Measurements from ENCODE around the gene HERPUD1. TPM values are rescaled to one million over a fixed set of nuclear protein-coding genes. Genes with fewer than 3 reads are reported as not detected.

HERPUD1 gene
- total and polyA plus RNA-seq, 9 of the 15 experiments (the other 6 are each of a cell fraction or from before 2014, with no cell fraction given) = 14.2 to 60.7 (median 37.4) TPM

GRCh38 chr16:56964243-56965148 is 32.6 kb downstream of the HERPUD1 start (continued):
- TF ChIP-seq, protein P1, sequence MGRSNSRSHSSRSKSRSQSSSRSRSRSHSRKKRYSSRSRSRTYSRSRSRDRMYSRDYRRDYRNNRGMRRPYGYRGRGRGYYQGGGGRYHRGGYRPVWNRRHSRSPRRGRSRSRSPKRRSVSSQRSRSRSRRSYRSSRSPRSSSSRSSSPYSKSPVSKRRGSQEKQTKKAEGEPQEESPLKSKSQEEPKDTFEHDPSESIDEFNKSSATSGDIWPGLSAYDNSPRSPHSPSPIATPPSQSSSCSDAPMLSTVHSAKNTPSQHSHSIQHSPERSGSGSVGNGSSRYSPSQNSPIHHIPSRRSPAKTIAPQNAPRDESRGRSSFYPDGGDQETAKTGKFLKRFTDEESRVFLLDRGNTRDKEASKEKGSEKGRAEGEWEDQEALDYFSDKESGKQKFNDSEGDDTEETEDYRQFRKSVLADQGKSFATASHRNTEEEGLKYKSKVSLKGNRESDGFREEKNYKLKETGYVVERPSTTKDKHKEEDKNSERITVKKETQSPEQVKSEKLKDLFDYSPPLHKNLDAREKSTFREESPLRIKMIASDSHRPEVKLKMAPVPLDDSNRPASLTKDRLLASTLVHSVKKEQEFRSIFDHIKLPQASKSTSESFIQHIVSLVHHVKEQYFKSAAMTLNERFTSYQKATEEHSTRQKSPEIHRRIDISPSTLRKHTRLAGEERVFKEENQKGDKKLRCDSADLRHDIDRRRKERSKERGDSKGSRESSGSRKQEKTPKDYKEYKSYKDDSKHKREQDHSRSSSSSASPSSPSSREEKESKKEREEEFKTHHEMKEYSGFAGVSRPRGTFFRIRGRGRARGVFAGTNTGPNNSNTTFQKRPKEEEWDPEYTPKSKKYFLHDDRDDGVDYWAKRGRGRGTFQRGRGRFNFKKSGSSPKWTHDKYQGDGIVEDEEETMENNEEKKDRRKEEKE (IDR thresholded peaks at IDR 0.05; ENCODE audit: borderline replicate concordance in 1 of 2, control insufficient read depth in 1 of 2, low read depth in 2 of 2, low read length in 1 of 2) = 0 out of 4 replicates have a peak, but pooled peaks of 1 of the 2 experiments have one; percentile 40
- TF ChIP-seq ZC3H8 (IDR thresholded peaks at IDR 0.05) (no peak), TBL1XR1 (IDR thresholded peaks at IDR 0.05; ENCODE audit: low read length in 2 of 2) (no peak), CREM (IDR thresholded peaks at IDR 0.05; ENCODE audit: low read depth) (peak; percentile 19; the same call in 1 of the 2 replicates), CHD2 (IDR thresholded peaks at IDR 0.05; ENCODE audit: low read depth, low read length) (peak; percentile 45; the same call in 1 of the 2 replicates), SUPT5H (IDR thresholded peaks at IDR 0.05) (no peak), DMBX1 (CRISPR knock-in tag; IDR thresholded peaks at IDR 0.05; ENCODE audit: borderline replicate concordance) (0 out of 2 replicates have a peak, but pooled peaks have one; percentile 21), THAP12 (CRISPR knock-in tag; IDR thresholded peaks at IDR 0.05) (no peak), MXI1 (IDR thresholded peaks at IDR 0.05; ENCODE audit: low read depth, low read length) (no peak), CREBBP (IDR thresholded peaks at IDR 0.05; ENCODE audit: low read depth, low read length) (no peak), NFYB (IDR thresholded peaks at IDR 0.05; ENCODE audit: extremely low read depth, insufficient read length) (no peak), LEF1 (IDR thresholded peaks at IDR 0.05) (0 out of 2 replicates have a peak, but pooled peaks have one; percentile 37), HMG20B (CRISPR knock-in tag; IDR thresholded peaks at IDR 0.05) (no peak), XRCC5 (IDR thresholded peaks at IDR 0.05; ENCODE audit: low read depth, low read length) (peak; percentile 98), NBN (IDR thresholded peaks at IDR 0.05; ENCODE audit: low read depth) (0 out of 2 replicates have a peak, but pooled peaks have one; percentile 53), SMAD4 (CRISPR knock-in tag; conservative IDR thresholded peaks at IDR 0.05) (0 out of 2 replicates have a peak, but pooled peaks have one; percentile 71), POLR2G (IDR thresholded peaks at IDR 0.05; ENCODE audit: low read depth, low read length) (no peak), ZNF146 (CRISPR knock-in tag; IDR thresholded peaks at IDR 0.05; ENCODE audit: unreplicated experiment) (no peak), ZNF77 (CRISPR knock-in tag; IDR thresholded peaks at IDR 0.05) (no peak), TCF3 (CRISPR knock-in tag; IDR thresholded peaks at IDR 0.05) (no peak), RBM15 (IDR thresholded peaks at IDR 0.05; ENCODE audit: insufficient read depth, low read length) (no peak), ESRRB (CRISPR knock-in tag; IDR thresholded peaks at IDR 0.05; ENCODE audit: borderline replicate concordance) (no peak), PHB2 (IDR thresholded peaks at IDR 0.05; ENCODE audit: low read depth) (no peak), ZNF175 (CRISPR knock-in tag; IDR thresholded peaks at IDR 0.05; ENCODE audit: low read depth) (no peak)
